PC-3 (cell line): ENCODE measurements around the gene WNT5B. TPM values are rescaled to one million over a fixed set of nuclear protein-coding genes. Genes with fewer than 3 reads are reported as not detected.
A peak's percentile ranks its signal among the peaks of the same experiment; 100 is the strongest.

Experiments used
- ATAC-seq: fragments of 200-7000 bp; cut with Tn5 transposase; 2 replicates; pipeline ENCODE4 v1.9.1; 2020; ENCODE audit warnings: mild to moderate bottlenecking, moderate library complexity
- BruUV-seq: library from RNA; stranded (reverse); fragments of 400-500 nt; replicated peaks from 2 replicates; lab custom pipeline; 2021; lab: Mats Ljungman, UMichigan
- CTCF ChIA-PET: fragments of 300-600 bp; sonication (Branson Sonifier 250); formaldehyde crosslinking; loops from one replicate; lab custom pipeline; 2022; ENCODE audit warnings: antibody characterized with exemption; lab: Charles Lee
- POLR2A ChIA-PET: fragments of 300-600 bp; sonication (Branson Sonifier 250); formaldehyde crosslinking; loops from one replicate; lab custom pipeline; 2022; ENCODE audit warnings: antibody characterized with exemption; ENCODE audit not compliant: unreplicated experiment; lab: Charles Lee
- DNase-seq: peaks from one replicate; pipeline ENCODE4 v3.0.0-alpha.2; 2015
- H2AFZ ChIP-seq: fragments of 300-600 bp; sonication (generic); 2 replicates; pipeline ENCODE4 v1.6.0; 2016; ENCODE audit warnings: antibody characterized with exemption, low read length
- H3F3A ChIP-seq: fragments of 300-600 bp; sonication (generic); one replicate; pipeline ENCODE4 v1.6.0; 2017; ENCODE audit warnings: antibody characterized with exemption, low read length, control low read depth, mild to moderate bottlenecking; ENCODE audit not compliant: unreplicated experiment
- H3K27ac ChIP-seq: fragments of 300-600 bp; sonication (generic); 2 replicates; pipeline ENCODE4 v1.5.1; 2016; ENCODE audit warnings: mild to moderate bottlenecking, low read length
- H3K27me3 ChIP-seq: fragments of 300-600 bp; sonication (generic); 2 replicates; pipeline ENCODE4 v1.6.1; 2016; ENCODE audit warnings: low read length, mixed read lengths
- H3K36me3 ChIP-seq: fragments of 300-600 bp; sonication (generic); 2 replicates; pipeline ENCODE4 v1.6.1; 2016; ENCODE audit warnings: low read depth, mixed run types, low read length, mixed read lengths
- H3K4me1 ChIP-seq: fragments of 300-600 bp; sonication (generic); 2 replicates; pipeline ENCODE4 v1.5.1; 2016; ENCODE audit warnings: low read length; ENCODE audit not compliant: insufficient read depth
- H3K4me2 ChIP-seq: fragments of 300-600 bp; sonication (generic); 2 replicates; pipeline ENCODE4 v1.6.0; 2016; ENCODE audit warnings: low read length
- H3K4me3 ChIP-seq: fragments of 300-600 bp; sonication (generic); 2 replicates; pipeline ENCODE4 v1.5.1; 2016; ENCODE audit warnings: mild to moderate bottlenecking, low read length, mixed read lengths
- H3K79me2 ChIP-seq: fragments of 300-600 bp; sonication (generic); 2 replicates; pipeline ENCODE4 v1.6.1; 2017; ENCODE audit warnings: low read length, mixed read lengths
- H3K9ac ChIP-seq: fragments of 300-600 bp; sonication (generic); 2 replicates; pipeline ENCODE4 v1.6.0; 2016; ENCODE audit warnings: mild to moderate bottlenecking, low read length
- H3K9me2 ChIP-seq: fragments of 300-600 bp; sonication (generic); replicated peaks from 2 replicates; pipeline ENCODE4 v1.6.1; 2016; ENCODE audit warnings: mixed run types, low read length, mixed read lengths
- H3K9me3 ChIP-seq: fragments of 300-600 bp; sonication (generic); 2 replicates; pipeline ENCODE4 v1.6.1; 2016; ENCODE audit warnings: low read length, mixed read lengths
- H4K20me1 ChIP-seq: fragments of 300-600 bp; sonication (generic); 2 replicates; pipeline ENCODE4 v1.6.1; 2016; ENCODE audit warnings: low read length, mixed read lengths
- EZH2 ChIP-seq: fragments of 300-600 bp; sonication (generic); IDR thresholded peaks from one replicate; pipeline ENCODE4 v1.6.1; 2017; ENCODE audit warnings: antibody characterized with exemption, mild to moderate bottlenecking, low read length; ENCODE audit not compliant: unreplicated experiment
- EZH2phosphoT487 ChIP-seq: fragments of 300-600 bp; sonication (generic); IDR thresholded peaks from 2 replicates; pipeline ENCODE4 v1.6.1; 2018; ENCODE audit warnings: mild to moderate bottlenecking, antibody characterized with exemption, low read length, borderline replicate concordance
- intact Hi-C: fragments of 100-400 bp; cut with micrococcal nuclease; formaldehyde crosslinking; loops from 2 replicates; pipeline ENCODE4 v1.9.0; 2023
- total RNA-seq: library from RNA; depleted of rRNA; stranded (reverse); fragments of >200 nt; gene quantifications from 2 replicates; pipeline ENCODE4 v1.2.3, GENCODE V29; 2014
- TF ChIP-seq, protein P1 (sequence below): fragments of 300-600 bp; sonication (generic); conservative IDR thresholded peaks from 2 replicates; pipeline ENCODE4 v1.5.1; 2017; ENCODE audit warnings: antibody characterized with exemption, low read depth, mild to moderate bottlenecking, low read length

Gene WNT5B
- total RNA-seq, 1 experiment from 2014 or later, result 2.2 TPM

DNA sequence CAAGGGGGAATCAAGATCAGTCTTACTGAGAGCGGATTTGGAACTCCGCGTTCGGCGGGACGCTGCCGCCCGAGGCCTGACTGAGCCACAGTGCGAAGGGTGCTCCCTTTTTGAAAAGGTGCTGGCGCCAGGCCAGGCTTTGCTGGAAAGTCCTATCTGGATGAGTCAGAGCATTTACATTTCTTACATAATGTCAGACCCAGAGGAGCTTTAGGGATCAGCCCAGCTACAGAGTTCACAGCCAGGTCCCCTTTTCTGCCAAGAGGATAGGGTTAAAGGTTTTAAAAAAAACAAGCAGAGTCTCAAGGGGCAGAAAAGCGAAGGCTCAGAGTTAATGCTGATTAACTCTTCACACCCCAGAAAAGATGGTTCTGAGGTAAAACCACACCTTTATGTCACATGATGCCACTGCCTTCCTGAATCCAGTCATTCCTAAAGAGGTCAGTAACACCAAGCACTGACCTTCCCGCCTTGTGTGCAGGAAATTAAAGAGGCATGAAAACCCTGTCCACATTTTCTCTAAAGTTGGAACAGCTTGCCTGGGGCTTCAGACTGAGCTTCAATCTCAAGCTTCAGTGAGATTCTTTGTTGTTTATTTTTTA lies 22.9 kb upstream of the WNT5B start:
- H3K79me2 ChIP-seq, result no peaks in the 10 kb centered on the region
- intact Hi-C loops, result no loop called here
- BruUV-seq, result no TSS peak

DNA sequence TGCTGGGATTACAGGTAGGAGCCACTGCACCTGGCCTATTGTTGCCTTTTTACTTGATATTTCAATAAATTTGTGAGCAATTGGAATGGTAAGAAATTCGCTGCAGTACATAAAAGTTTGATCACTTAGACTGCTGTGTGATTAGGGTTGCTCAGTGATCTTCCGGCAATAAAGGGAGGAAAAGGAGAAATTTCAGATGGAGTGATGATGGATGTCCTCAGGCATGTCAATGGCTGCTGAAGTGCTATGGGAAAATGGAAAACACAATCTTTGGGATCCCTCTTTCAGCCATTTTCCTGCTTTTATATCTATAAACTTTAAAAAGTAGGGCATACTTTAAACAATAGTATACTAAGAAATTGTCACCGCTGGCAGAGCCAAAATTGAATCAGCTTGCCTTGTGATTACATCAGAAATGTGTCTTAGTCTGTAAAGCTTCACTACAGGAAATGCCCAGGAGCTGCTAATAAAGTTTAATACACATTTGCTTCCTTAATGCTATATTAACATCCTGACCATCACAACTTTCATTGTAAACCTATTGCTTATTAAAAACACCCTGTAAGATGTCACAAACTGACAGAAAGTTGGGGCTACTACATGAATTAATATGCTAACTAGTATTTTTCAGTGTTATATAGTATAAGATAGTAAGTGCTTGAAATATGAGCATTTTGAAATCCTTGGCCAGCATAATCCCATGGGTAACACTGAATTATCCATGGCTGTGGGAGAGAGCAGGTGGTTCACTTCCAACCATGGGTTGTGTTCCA lies 20.9 kb upstream of the WNT5B start:
- no TSS peak for BruUV-seq
- no peaks in the 10 kb centered on the region for H3F3A ChIP-seq
- no peak overlapping the region for H3K4me2 ChIP-seq
- H3K36me3 ChIP-seq, result no peaks in the 10 kb centered on the region; the same call in 1 of the 2 replicates
- no peak overlapping the region for H3K4me3 ChIP-seq
- H3K9me3 ChIP-seq, result no peaks in the 10 kb centered on the region
- no peaks in the 10 kb centered on the region for H3K9me2 ChIP-seq
- no peaks in the 10 kb centered on the region for H3K27me3 ChIP-seq
- peaks cover 10% of the 10 kb centered on the region for H3K4me1 ChIP-seq
- DNase-seq (no peak), ATAC-seq (no peak)
- CTCF ChIA-PET, result no interaction called here
- H3K79me2 ChIP-seq, result no peaks in the 10 kb centered on the region
- intact Hi-C loops, result no loop called here
- TF ChIP-seq, protein P1, sequence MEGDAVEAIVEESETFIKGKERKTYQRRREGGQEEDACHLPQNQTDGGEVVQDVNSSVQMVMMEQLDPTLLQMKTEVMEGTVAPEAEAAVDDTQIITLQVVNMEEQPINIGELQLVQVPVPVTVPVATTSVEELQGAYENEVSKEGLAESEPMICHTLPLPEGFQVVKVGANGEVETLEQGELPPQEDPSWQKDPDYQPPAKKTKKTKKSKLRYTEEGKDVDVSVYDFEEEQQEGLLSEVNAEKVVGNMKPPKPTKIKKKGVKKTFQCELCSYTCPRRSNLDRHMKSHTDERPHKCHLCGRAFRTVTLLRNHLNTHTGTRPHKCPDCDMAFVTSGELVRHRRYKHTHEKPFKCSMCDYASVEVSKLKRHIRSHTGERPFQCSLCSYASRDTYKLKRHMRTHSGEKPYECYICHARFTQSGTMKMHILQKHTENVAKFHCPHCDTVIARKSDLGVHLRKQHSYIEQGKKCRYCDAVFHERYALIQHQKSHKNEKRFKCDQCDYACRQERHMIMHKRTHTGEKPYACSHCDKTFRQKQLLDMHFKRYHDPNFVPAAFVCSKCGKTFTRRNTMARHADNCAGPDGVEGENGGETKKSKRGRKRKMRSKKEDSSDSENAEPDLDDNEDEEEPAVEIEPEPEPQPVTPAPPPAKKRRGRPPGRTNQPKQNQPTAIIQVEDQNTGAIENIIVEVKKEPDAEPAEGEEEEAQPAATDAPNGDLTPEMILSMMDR, result no peak
- TF ChIP-seq EZH2phosphoT487 (no peak), EZH2 (no peak)
- H3K27ac ChIP-seq, result no peak overlapping the region
- no peaks in the 10 kb centered on the region for H4K20me1 ChIP-seq
- H3K9ac ChIP-seq, result no peak overlapping the region
- POLR2A ChIA-PET, result no interaction called here
- H2AFZ ChIP-seq, result no peak overlapping the region

More for the DNA sequence above, 22.9 kb upstream of the WNT5B start:
- ATAC-seq (peak; percentile 62), DNase-seq (peak; percentile 92)
- H3K4me1 ChIP-seq, result peaks cover 10% of the 10 kb centered on the region
- H3K27ac ChIP-seq, result peak overlapping the region; percentile 45
- TF ChIP-seq, protein P1, result no peak
- TF ChIP-seq EZH2phosphoT487 (no peak), EZH2 (no peak)
- peak overlapping the region; percentile 66 for H3K4me3 ChIP-seq
- no peaks in the 10 kb centered on the region for H3K9me2 ChIP-seq
- H3K27me3 ChIP-seq, result no peaks in the 10 kb centered on the region
- no peaks in the 10 kb centered on the region; the same call in 1 of the 2 replicates for H3K36me3 ChIP-seq
- no peaks in the 10 kb centered on the region for H3F3A ChIP-seq
- no peaks in the 10 kb centered on the region for H3K9me3 ChIP-seq
- peak overlapping the region; percentile 84 for H2AFZ ChIP-seq
- ChIA-PET CTCF (interaction anchor here (0.6 to 1.9 kb wide), 3 partner anchors 13 to 488 kb away, joined by 3 to 9 read pairs (median 6); no protein-coding TSS in a partner anchor), POLR2A (no interaction called here)
- no peaks in the 10 kb centered on the region for H4K20me1 ChIP-seq
- H3K4me2 ChIP-seq, result peak overlapping the region; percentile 85
- H3K9ac ChIP-seq, result peak overlapping the region; percentile 5; the same call in 1 of the 2 replicates
